Measurements from ENCODE around the gene TAAR8.

DNA sequence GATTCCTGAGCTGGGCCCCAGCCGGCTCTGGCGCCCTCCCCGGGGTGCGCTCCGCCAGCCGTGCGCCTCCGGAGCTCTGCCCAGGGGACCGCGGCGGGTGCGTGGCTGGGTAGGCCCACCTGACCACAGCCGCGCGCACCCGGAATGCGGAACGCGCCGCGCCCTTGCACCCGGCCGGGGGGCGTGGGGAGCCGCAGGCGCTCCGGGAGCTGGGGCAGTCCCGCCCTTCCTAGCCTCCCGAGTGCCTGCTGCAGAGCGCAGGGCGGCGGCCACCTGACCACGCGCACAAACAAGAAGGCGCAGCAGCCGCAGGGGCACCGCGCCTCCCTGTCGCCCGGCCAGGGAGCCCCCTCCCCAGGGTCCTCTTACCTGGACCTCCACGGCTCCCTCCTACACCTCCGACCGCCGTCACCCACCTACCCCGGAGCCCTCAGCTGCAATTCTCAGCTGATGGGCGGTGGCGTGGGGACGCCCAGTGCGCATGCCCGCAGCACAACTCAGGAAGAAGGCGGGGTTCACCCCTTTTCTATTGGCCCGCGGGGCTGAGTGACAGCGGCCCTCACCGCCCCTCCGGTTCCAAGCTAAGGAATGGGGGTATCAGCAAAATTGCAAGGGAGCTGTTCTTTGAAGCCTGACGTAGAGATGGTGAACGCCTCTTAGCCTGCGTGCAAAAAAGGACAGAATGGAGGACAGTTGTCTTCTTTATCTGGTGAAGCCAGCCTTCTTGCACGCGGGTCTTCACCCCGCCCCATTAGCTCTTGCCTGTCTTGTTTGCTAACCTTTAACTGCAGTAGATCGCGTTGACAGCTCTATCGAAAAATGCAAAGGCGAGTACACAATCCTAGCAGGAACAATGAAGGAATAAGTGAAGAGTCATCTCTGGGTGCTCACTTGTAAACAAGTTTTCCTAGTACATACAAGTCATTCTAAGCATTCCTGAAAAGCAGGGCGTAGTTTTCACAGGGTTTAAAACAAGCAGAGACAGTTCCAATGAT lies 39.5 kb upstream of the TAAR8 start, which contains the start of gene STX7:
- TF ChIP-seq POLR2A (IDR thresholded peaks at IDR 0.05; ENCODE audit: low read depth, low read length) (peak; percentile 67), TAF1 (IDR thresholded peaks at IDR 0.05; ENCODE audit: borderline replicate concordance, low read depth, low read length) (no peak)

Measured in GM12892 (cell line).